Ovary (tissue), 9 donors: ENCODE measurements around the gene ETNK2. TPM values are rescaled to one million over a fixed set of nuclear protein-coding genes. Genes with fewer than 3 reads are reported as not detected.
"Not testable (repeated sequence)": the region's sequence is repeated elsewhere in the genome, so short reads cannot be mapped to it uniquely, and the experiment has no call there.

Experiments
- DNase-seq, 5 donors: peaks; one replicate each; pipeline ENCODE4 v3.0.0-alpha.2; 2019 to 2020
- H3K27ac ChIP-seq, 2 donors: fragments of 200-600 bp; one replicate each; pipeline versions ENCODE4 v1.5.1 to v1.8.0; 2019 to 2022
- H3K27me3 ChIP-seq: fragments of 200-600 bp; one replicate; pipeline ENCODE4 v1.8.0; 2022
- H3K36me3 ChIP-seq: fragments of 200-600 bp; sonication (generic); one replicate; pipeline ENCODE4 v1.5.1; 2019
- H3K4me1 ChIP-seq: one replicate; pipeline ENCODE4 v1.8.1; 2013; ENCODE audit warnings: mild to moderate bottlenecking, moderate library complexity; ENCODE audit not compliant: insufficient read depth
- H3K4me3 ChIP-seq: fragments of 200-600 bp; sonication (generic); one replicate; pipeline ENCODE4 v1.5.1; 2017
- H3K9me3 ChIP-seq, 2 donors: fragments of 200-600 bp in 1 of 2; sonication (generic) in 1 of 2; one replicate each; pipeline versions ENCODE4 v1.5.1 to v1.8.1; 2013 to 2019; ENCODE audit warnings: mild to moderate bottlenecking in 1 of 2, moderate library complexity in 1 of 2
- CTCF ChIP-seq, 3 donors: fragments of 450-650 bp in 2 of 3; fragments of 200-600 bp in 1 of 3; IDR thresholded peaks; one replicate each; pipeline versions ENCODE4 v1.5.1 to v1.8.0; 2016 to 2022; ENCODE audit warnings: antibody characterized with exemption in 3 of 3, mild to moderate bottlenecking in 1 of 3
- EP300 ChIP-seq: sonication (generic); formaldehyde crosslinking; IDR thresholded peaks from one replicate; pipeline ENCODE4 v1.6.1; 2017; ENCODE audit warnings: antibody characterized with exemption
- POLR2A ChIP-seq: fragments of 450-650 bp; IDR thresholded peaks from one replicate; pipeline ENCODE4 v1.6.1; 2017; ENCODE audit warnings: antibody characterized with exemption, mild to moderate bottlenecking, moderate library complexity
- WGBS, 3 donors: extraction: QIAGEN DNeasy Blood & Tissue Kit in 1 of 3; methylation state at CpG; one replicate each; pipeline versions ENCODE4 v1.1.5 to v1.1.7; 2013 to 2017; 5-methylcytosine and 5-hydroxymethylcytosine counted together
- intact Hi-C, 4 donors: fragments of 100-400 bp; cut with DNase I; formaldehyde crosslinking; loops; one replicate each; pipeline versions ENCODE4 v1.11.0 to v1.15.1; 2022 to 2023
- polyA plus RNA-seq, 2 donors: library from polyadenylated mRNA; stranded (reverse); fragments of 200-250 nt in 1 of 2; fragments of 350-450 nt in 1 of 2; fragmentation: Illumina TruSeq in 1 of 2; extraction: RNeasy Lipid Tissue Mini Kit (QIAGEN cat#74804) in 1 of 2; gene quantifications; one replicate each; pipeline ENCODE4 v1.2.3, GENCODE V29; 2013 to 2014
- total RNA-seq, 7 donors: library from RNA; depleted of rRNA in 2 of 7; stranded (reverse); fragments of >200 nt in 2 of 7; fragmentation: NEBNext Ultra II Directional in 3 of 7; extraction: Animal tissue kit (Norgen Biotek cat#: 25700) in 3 of 7; gene quantifications; one replicate each; pipeline versions ENCODE4 v1.1.0 to v1.2.4, GENCODE V29; 2016 to 2023
- donor health status: DM: no; HTN: no; CAD: no; lungs with moderate emphysema.
- donor health status: DM: no; HTN: no; CAD: no.
- donor health status: Bipolar disorder and iron deficiency.
- donor health status: DM: yes; HTN: yes; CAD: no.
- donor health status: DM: no; HTN: no; CAD: no.
- donor health status: DM: yes; HTN: yes; CAD: no.

ETNK2 gene
- total and polyA plus RNA-seq, 9 donors: 16.3 to 60.9 (median 40.3) TPM

- intact Hi-C loops: no loop called here
- no peaks in the 10 kb centered on the region for H3K27me3 ChIP-seq
- DNase-seq: no peak
- H3K36me3 ChIP-seq: no peaks in the 10 kb centered on the region
- H3K4me1 ChIP-seq: peaks cover 16% of the 10 kb centered on the region
- no peaks in the 10 kb centered on the region for H3K9me3 ChIP-seq
- WGBS, 3 donors: 79 to 81% (median 80%) methylated on average over 12 of the region's 12 CpGs
- no peak for TF ChIP-seq EP300
- no peak for TF ChIP-seq CTCF (IDR thresholded peaks at IDR 0.05)
- no peak for TF ChIP-seq POLR2A
- H3K27ac ChIP-seq: no peak overlapping the region
- no peak overlapping the region for H3K4me3 ChIP-seq
These were observed 59.0 kb downstream of the ETNK2 start for GRCh38 chr1:204092632-204093420.

DNA sequence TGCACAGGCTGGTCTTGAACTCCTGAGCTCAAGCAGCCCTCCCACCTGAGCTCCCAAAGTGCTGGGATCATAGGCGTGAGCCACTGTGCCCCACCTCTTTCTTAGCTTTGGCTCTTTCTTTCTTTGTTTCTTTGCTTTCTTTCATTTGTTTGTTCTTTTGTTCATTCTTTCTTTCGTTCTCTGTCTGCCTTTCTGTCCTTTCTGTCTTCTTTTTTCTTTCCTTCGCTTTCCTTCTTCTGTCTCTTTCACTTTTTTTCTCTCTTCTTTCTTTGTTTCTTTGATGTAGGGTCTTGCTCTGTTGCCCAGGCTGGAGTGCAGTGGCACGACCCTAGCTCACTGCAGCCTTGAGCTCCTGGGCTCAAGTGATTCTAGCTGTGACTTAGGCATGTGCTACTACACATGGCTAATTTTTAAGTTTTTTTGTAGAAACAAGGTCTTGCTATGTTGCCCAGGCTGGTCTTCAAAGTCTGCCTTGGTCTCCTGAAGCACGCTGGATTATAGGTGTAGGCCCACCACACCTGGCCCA lies 60.0 kb downstream of the ETNK2 start:
- no peak for DNase-seq
- peaks cover 20% of the 10 kb centered on the region for H3K4me1 ChIP-seq
- no peaks in the 10 kb centered on the region for H3K27me3 ChIP-seq
- intact Hi-C loops: no loop called here
- no peaks in the 10 kb centered on the region for H3K9me3 ChIP-seq
- WGBS, 3 donors: 91 to 92% (median 91%) methylated on average over 5 of the region's 5 CpGs
- no peak overlapping the region for H3K27ac ChIP-seq
- no peaks in the 10 kb centered on the region for H3K36me3 ChIP-seq
- H3K4me3 ChIP-seq: no peak overlapping the region
- TF ChIP-seq EP300 (no peak), POLR2A (no peak), CTCF (IDR thresholded peaks at IDR 0.05) (no peak)

GRCh38 chr1:204091066-204091465 lies 60.8 kb downstream of the ETNK2 start:
- H3K4me1 ChIP-seq: peaks cover 20% of the 10 kb centered on the region

DNA sequence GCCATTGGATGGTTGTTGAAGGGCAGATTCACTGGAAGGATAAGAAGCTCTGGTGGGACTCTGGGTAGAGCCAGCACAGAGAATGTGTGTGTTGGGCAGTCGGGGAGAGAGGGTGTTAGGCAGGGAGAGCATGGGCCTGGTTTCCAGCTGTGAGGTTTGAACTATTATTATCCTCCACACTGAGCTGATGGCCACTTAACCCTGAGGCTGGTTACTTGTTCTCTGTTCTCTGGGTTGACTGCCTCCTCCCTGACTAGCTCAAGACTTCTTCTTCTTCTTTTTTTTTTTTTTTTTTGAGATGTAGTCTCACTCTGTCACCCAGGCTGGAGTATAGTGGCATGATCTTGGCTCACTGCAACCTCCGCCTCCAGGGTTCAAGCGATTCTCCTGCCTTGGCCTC lies 61.7 kb downstream of the ETNK2 start:
- H3K9me3 ChIP-seq, H3K27me3 ChIP-seq, DNase-seq, H3K36me3 ChIP-seq, H3K27ac ChIP-seq, intact Hi-C loops, H3K4me3 ChIP-seq: not testable (repeated sequence)
- H3K4me1 ChIP-seq: peaks cover 20% of the 10 kb centered on the region
- 90 to 93% (median 92%) methylated on average over 3 of the region's 3 CpGs for whole genome bisulfite sequencing, 3 donors

More at GRCh38 chr1:204091066-204091465, 60.8 kb downstream of the ETNK2 start:
- Histone ChIP-seq H3K27ac (no peak overlapping the region), H3K9me3 (no peaks in the 10 kb centered on the region), H3K36me3 (no peaks in the 10 kb centered on the region), H3K27me3 (no peaks in the 10 kb centered on the region), H3K4me3 (no peak overlapping the region)
- DNase-seq: no peak
- intact Hi-C loops: no loop called here
- WGBS, 3 donors: 74 to 85% (median 80%) methylated on average over 7 of the region's 7 CpGs
- no peak for TF ChIP-seq CTCF (IDR thresholded peaks at IDR 0.05)
- TF ChIP-seq POLR2A: no peak
- no peak for TF ChIP-seq EP300
